IMR-90 (cell line): ENCODE results near the gene ADGRL3. TPM values are rescaled to one million over a fixed set of nuclear protein-coding genes. Genes with fewer than 3 reads are reported as not detected.

Experiments
- ATAC-seq: fragments of 200-7000 bp; cut with Tn5 transposase; 2 replicates; pipeline ENCODE4 v1.9.1; 2020; ENCODE audit warnings: low read depth, mild to moderate bottlenecking, moderate library complexity
- BruUV-seq: library from RNA; stranded (reverse); fragments of 400-500 nt; replicated peaks from 2 replicates; lab custom pipeline; 2021; lab: Mats Ljungman, UMichigan
- CTCF ChIA-PET: fragments of 300-600 bp; formaldehyde crosslinking; extraction: SDS; loops from one replicate; lab custom pipeline; 2021; ENCODE audit warnings: antibody characterized with exemption; lab: Yijun Ruan, JAX
- POLR2A ChIA-PET: fragments of 300-600 bp; sonication (Branson Sonifier 250); formaldehyde crosslinking; loops from one replicate; lab custom pipeline; 2022; ENCODE audit warnings: antibody characterized with exemption; ENCODE audit not compliant: unreplicated experiment; lab: Charles Lee
- DNase-seq: peaks from one replicate; pipeline ENCODE4 v3.0.0; 2013
- H2AFZ ChIP-seq: replicated peaks from 2 replicates; pipeline ENCODE3; 2013; ENCODE audit warnings: low read length, mild to moderate bottlenecking; ENCODE audit not compliant: poor library complexity
- H2AK5ac ChIP-seq: 2 replicates; pipeline ENCODE4 v1.6.1; 2013; ENCODE audit warnings: low read depth, low read length, inconsistent platforms
- H2AK9ac ChIP-seq: replicated peaks from 2 replicates; pipeline ENCODE3; 2013; ENCODE audit warnings: mild to moderate bottlenecking, low read depth, low read length, moderate library complexity; ENCODE audit not compliant: poor library complexity
- H2BK120ac ChIP-seq: 2 replicates; pipeline ENCODE4 v1.6.1; 2013; ENCODE audit warnings: low read depth, low read length, inconsistent platforms
- H2BK15ac ChIP-seq: 3 replicates; pipeline ENCODE4 v1.6.1; 2013; ENCODE audit warnings: low read depth, low read length, inconsistent platforms
- H2BK20ac ChIP-seq: 2 replicates; pipeline ENCODE4 v1.6.1; 2013; ENCODE audit warnings: low read depth, mild to moderate bottlenecking, inconsistent platforms, low read length, moderate library complexity
- H2BK5ac ChIP-seq: 2 replicates; pipeline ENCODE4 v1.6.1; 2013; ENCODE audit warnings: mild to moderate bottlenecking, low read depth, low read length, inconsistent platforms; ENCODE audit not compliant: poor library complexity, severe bottlenecking
- H3K14ac ChIP-seq: replicated peaks from 2 replicates; pipeline ENCODE4 v1.6.1; 2013; ENCODE audit warnings: low read depth, low read length, inconsistent platforms
- H3K18ac ChIP-seq: 2 replicates; pipeline ENCODE4 v1.6.1; 2013; ENCODE audit warnings: low read depth, low read length, control low read depth
- H3K23ac ChIP-seq: 2 replicates; pipeline ENCODE4 v1.6.1; 2013; ENCODE audit warnings: low read depth, low read length, inconsistent platforms
- H3K27ac ChIP-seq: 2 replicates; pipeline ENCODE4 v1.5.1; 2013; ENCODE audit warnings: mild to moderate bottlenecking, control low read depth, low read length; ENCODE audit not compliant: insufficient read depth
- H3K27me3 ChIP-seq: 2 replicates; pipeline ENCODE4 v1.6.1; 2013; ENCODE audit warnings: low read length; ENCODE audit not compliant: control insufficient read depth, insufficient read depth
- H3K36me3 ChIP-seq: 2 replicates; pipeline ENCODE4 v1.6.1; 2013; ENCODE audit warnings: low read length, mixed read lengths; ENCODE audit not compliant: control insufficient read depth, insufficient read depth
- H3K4ac ChIP-seq: 2 replicates; pipeline ENCODE4 v1.6.1; 2013; ENCODE audit warnings: low read depth, low read length, inconsistent platforms
- H3K4me1 ChIP-seq: 2 replicates; pipeline ENCODE4 v1.6.1; 2013; ENCODE audit warnings: low read length, mixed read lengths; ENCODE audit not compliant: control insufficient read depth, insufficient read depth
- H3K4me2 ChIP-seq: 2 replicates; pipeline ENCODE4 v1.6.1; 2013; ENCODE audit warnings: low read depth, mild to moderate bottlenecking, control low read depth, low read length, moderate library complexity
- H3K4me3 ChIP-seq: 2 replicates; pipeline ENCODE4 v1.5.1; 2013; ENCODE audit warnings: low read depth, mild to moderate bottlenecking, control low read depth, low read length, moderate library complexity; ENCODE audit not compliant: insufficient read depth
- H3K56ac ChIP-seq: 2 replicates; pipeline ENCODE4 v1.6.1; 2013; ENCODE audit warnings: low read length, inconsistent platforms; ENCODE audit not compliant: insufficient read depth; ENCODE audit errors: extremely low read depth
- H3K79me1 ChIP-seq, 2 experiments: 2 replicates each; pipeline ENCODE4 v1.6.1; 2013; ENCODE audit warnings: low read length in 2 of 2, inconsistent platforms in 1 of 2, low read depth in 1 of 2
- H3K9ac ChIP-seq: 2 replicates; pipeline ENCODE4 v1.6.1; 2013; ENCODE audit warnings: low read depth, low read length, control low read depth
- H3K9me1 ChIP-seq: 2 replicates; pipeline ENCODE4 v1.6.1; 2013; ENCODE audit warnings: low read length, inconsistent platforms; ENCODE audit not compliant: insufficient read depth
- H3K9me3 ChIP-seq: 2 replicates; pipeline ENCODE4 v1.6.1; 2013; ENCODE audit warnings: low read length; ENCODE audit not compliant: control insufficient read depth, insufficient read depth
- H4K20me1 ChIP-seq: 2 replicates; pipeline ENCODE4 v1.6.1; 2013; ENCODE audit warnings: low read length, inconsistent platforms; ENCODE audit not compliant: insufficient read depth
- H4K5ac ChIP-seq: 2 replicates; pipeline ENCODE4 v1.6.1; 2013; ENCODE audit warnings: mild to moderate bottlenecking, low read depth, low read length, control low read depth
- H4K8ac ChIP-seq, 2 experiments: 2 replicates each; pipeline ENCODE4 v1.6.1; 2013; ENCODE audit warnings: low read depth in 2 of 2, low read length in 2 of 2, control low read depth in 1 of 2, inconsistent platforms in 1 of 2
- H4K91ac ChIP-seq: 2 replicates; pipeline ENCODE4 v1.6.1; 2013; ENCODE audit warnings: low read depth, low read length, inconsistent platforms; ENCODE audit not compliant: insufficient read depth
- BHLHE40 ChIP-seq: fragments of 150-350 bp; IDR thresholded peaks from 2 replicates; pipeline ENCODE4 v1.6.1; 2016; ENCODE audit warnings: mild to moderate bottlenecking, low read depth, low read length
- CEBPB ChIP-seq: IDR thresholded peaks from 2 replicates; pipeline ENCODE4 v1.6.1; 2012; ENCODE audit warnings: low read depth, low read length, improper control_type of control experiment
- CTCF ChIP-seq: conservative IDR thresholded peaks from 2 replicates; pipeline ENCODE4 v1.5.1; 2012; ENCODE audit warnings: mild to moderate bottlenecking, low read depth, low read length, improper control_type of control experiment
- ELK1 ChIP-seq: fragments of 150-350 bp; IDR thresholded peaks from 2 replicates; pipeline ENCODE4 v1.6.1; 2016; ENCODE audit warnings: low read depth, mild to moderate bottlenecking, low read length, moderate library complexity, borderline replicate concordance
- MAFK ChIP-seq: IDR thresholded peaks from 2 replicates; pipeline ENCODE4 v1.6.1; 2012; ENCODE audit warnings: low read depth, low read length, improper control_type of control experiment
- MAZ ChIP-seq: IDR thresholded peaks from 2 replicates; pipeline ENCODE4 v1.6.1; 2012; ENCODE audit warnings: low read depth, mild to moderate bottlenecking, low read length, improper control_type of control experiment, moderate library complexity, borderline replicate concordance
- NFE2L2 ChIP-seq: fragments of 150-350 bp; IDR thresholded peaks from 2 replicates; pipeline ENCODE4 v1.6.1; 2016; ENCODE audit warnings: low read depth, mild to moderate bottlenecking, low read length
- RAD21 ChIP-seq: IDR thresholded peaks from 2 replicates; pipeline ENCODE4 v1.6.1; 2012; ENCODE audit warnings: low read length, improper control_type of control experiment
- RCOR1 ChIP-seq: IDR thresholded peaks from 2 replicates; pipeline ENCODE4 v1.6.1; 2012; ENCODE audit warnings: mild to moderate bottlenecking, low read length, improper control_type of control experiment; ENCODE audit not compliant: insufficient replicate concordance
- RFX5 ChIP-seq: IDR thresholded peaks from 2 replicates; pipeline ENCODE4 v1.8.0; 2012; ENCODE audit warnings: low read depth, mild to moderate bottlenecking, low read length, moderate library complexity
- SMC3 ChIP-seq: fragments of 150-350 bp; IDR thresholded peaks from 2 replicates; pipeline ENCODE4 v1.6.1; 2016; ENCODE audit warnings: low read depth, mild to moderate bottlenecking, antibody characterized with exemption, low read length, moderate library complexity
- USF2 ChIP-seq: fragments of 150-350 bp; IDR thresholded peaks from 2 replicates; pipeline ENCODE4 v1.6.1; 2017; ENCODE audit warnings: mild to moderate bottlenecking, antibody characterized with exemption, low read length, low read depth
- WGBS, 2 experiments: methylation state at CpG; one replicate each; pipeline versions ENCODE4 v1.1.5 to v1.1.7; 2013; ENCODE audit warnings: missing lambda C conversion rate in 2 of 2; ENCODE audit not compliant: insufficient read length in 1 of 2; ENCODE audit errors: extremely low coverage in 2 of 2; 5-methylcytosine and 5-hydroxymethylcytosine counted together
- dilution Hi-C: fragments of 300-500 bp; cut with HindIII; formaldehyde crosslinking; loops from one replicate; pipeline ENCODE4 v1.14.3; 2018; ENCODE audit warnings: low sequenced_read_pairs; ENCODE audit not compliant: unreplicated experiment
- in situ Hi-C: fragments of 300-500 bp; cut with MboI; formaldehyde crosslinking; loops from 3 replicates; pipeline ENCODE4 v1.14.3; 2019; ENCODE audit warnings: low sequenced_read_pairs, inconsistent platforms, mixed read lengths
- intact Hi-C: fragments of 100-400 bp; cut with micrococcal nuclease; formaldehyde crosslinking; loops from 2 replicates; pipeline ENCODE4 v1.10.0; 2022
- polyA plus RNA-seq, 3 experiments: library from polyadenylated mRNA; depleted of rRNA; stranded (reverse); fragments of >200 nt; gene quantifications; 2 replicates each; pipeline ENCODE4 v1.2.3, GENCODE V29; 2012; ENCODE audit warnings: low replicate concordance in 1 of 3
- total RNA-seq: library from RNA; depleted of rRNA; stranded (reverse); fragments of >200 nt; gene quantifications from 2 replicates; pipeline ENCODE4 v1.2.3, GENCODE V29; 2012

The ADGRL3 gene
- total and polyA plus RNA-seq, 2 of the 4 experiments (the other 2 are of a cell fraction), result 0.46 to 2.5 TPM

GRCh38 chr4:61182915-61183314, 17.2 kb upstream of the ADGRL3 start:
- H2BK15ac ChIP-seq, result no peak overlapping the region
- no peak overlapping the region for H3K23ac ChIP-seq
- 0 out of 2 replicates have a peak, but pooled peaks cover 2% of the 10 kb centered on the region for H3K9me3 ChIP-seq
- in situ Hi-C loops, result no loop called here
- TF ChIP-seq NFE2L2 (no peak), USF2 (no peak), RFX5 (no peak), MAFK (no peak), RCOR1 (no peak), MAZ (no peak), ELK1 (no peak), RAD21 (no peak), CTCF (no peak), CEBPB (no peak), BHLHE40 (no peak), SMC3 (no peak)
- H2AFZ ChIP-seq, result no peak overlapping the region
- no peak overlapping the region for H4K8ac ChIP-seq
- H3K27me3 ChIP-seq, result no peaks in the 10 kb centered on the region
- no peak overlapping the region for H4K5ac ChIP-seq
- no CpG with 5 or more reads among the region's 1 CpG for WGBS, 2 experiments
- no peaks in the 10 kb centered on the region for H3K4me1 ChIP-seq
- no peak overlapping the region for H2BK120ac ChIP-seq
- no peaks in the 10 kb centered on the region for H3K9me1 ChIP-seq
- H2BK5ac ChIP-seq, result no peak overlapping the region
- intact Hi-C loops, result no loop called here
- no peak overlapping the region for H4K91ac ChIP-seq
- H3K4me2 ChIP-seq, result no peak overlapping the region
- H3K4me3 ChIP-seq, result no peak overlapping the region
- ChIA-PET CTCF (no interaction called here), POLR2A (no interaction called here)
- no peak overlapping the region for H2AK9ac ChIP-seq
- ATAC-seq (no peak), DNase-seq (no peak)
- H3K79me1 ChIP-seq, result no peaks in the 10 kb centered on the region
- no TSS peak for BruUV-seq
- H3K27ac ChIP-seq, result no peak overlapping the region
- H4K20me1 ChIP-seq, result no peaks in the 10 kb centered on the region
- no peak overlapping the region for H3K14ac ChIP-seq
- H3K4ac ChIP-seq, result no peak overlapping the region
- no peak overlapping the region for H2BK20ac ChIP-seq
- H3K18ac ChIP-seq, result no peak overlapping the region
- no peak overlapping the region for H3K9ac ChIP-seq
- no peak overlapping the region for H3K56ac ChIP-seq
- no peaks in the 10 kb centered on the region for H3K36me3 ChIP-seq
- dilution Hi-C loops, result no loop called here
- H2AK5ac ChIP-seq, result no peak overlapping the region
